Measurements from ENCODE around the gene POU6F1.
"Not testable (repeated sequence)": the region's sequence is repeated elsewhere in the genome, so short reads cannot be mapped to it uniquely, and the experiment has no call there.

Gene POU6F1

GRCh38 chr12:51225771-51226170 lies 7.9 kb upstream of the POU6F1 start:
- Histone ChIP-seq H3K4me1 (ENCODE audit: control insufficient read depth, insufficient read depth, low read length) (no peaks in the 10 kb centered on the region), H3K27me3 (ENCODE audit: control insufficient read depth, insufficient read depth, low read length) (no peaks in the 10 kb centered on the region), H3K9me3 (replicated peaks; ENCODE audit: low read length) (no peaks in the 10 kb centered on the region), H3K4me2 (ENCODE audit: low read length) (no peak overlapping the region), H3K36me3 (ENCODE audit: insufficient read depth, low read length) (no peaks in the 10 kb centered on the region), H3K9ac (ENCODE audit: low read depth, low read length) (no peak overlapping the region), H3K4me3 (ENCODE audit: low read length) (no peak overlapping the region)

GRCh38 chr12:51225234-51225633 lies 7.4 kb upstream of the POU6F1 start:
- Histone ChIP-seq H3K4me1 (ENCODE audit: control insufficient read depth, insufficient read depth, low read length) (no peaks in the 10 kb centered on the region), H3K9me3 (replicated peaks; ENCODE audit: low read length) (no peaks in the 10 kb centered on the region), H3K9ac (ENCODE audit: low read depth, low read length) (no peak overlapping the region), H3K36me3 (ENCODE audit: insufficient read depth, low read length) (no peaks in the 10 kb centered on the region), H3K4me3 (ENCODE audit: low read length) (no peak overlapping the region), H3K4me2 (ENCODE audit: low read length) (no peak overlapping the region), H3K27me3 (ENCODE audit: control insufficient read depth, insufficient read depth, low read length) (no peaks in the 10 kb centered on the region)

GRCh38 chr12:51224625-51225024 lies 6.8 kb upstream of the POU6F1 start:
- Histone ChIP-seq H3K4me1 (ENCODE audit: control insufficient read depth, insufficient read depth, low read length) (no peaks in the 10 kb centered on the region), H3K36me3 (ENCODE audit: insufficient read depth, low read length) (no peaks in the 10 kb centered on the region), H3K27me3 (ENCODE audit: control insufficient read depth, insufficient read depth, low read length) (no peaks in the 10 kb centered on the region), H3K4me2 (ENCODE audit: low read length) (no peak overlapping the region), H3K9me3 (replicated peaks; ENCODE audit: low read length) (no peaks in the 10 kb centered on the region), H3K4me3 (ENCODE audit: low read length) (no peak overlapping the region), H3K9ac (ENCODE audit: low read depth, low read length) (no peak overlapping the region)

DNA sequence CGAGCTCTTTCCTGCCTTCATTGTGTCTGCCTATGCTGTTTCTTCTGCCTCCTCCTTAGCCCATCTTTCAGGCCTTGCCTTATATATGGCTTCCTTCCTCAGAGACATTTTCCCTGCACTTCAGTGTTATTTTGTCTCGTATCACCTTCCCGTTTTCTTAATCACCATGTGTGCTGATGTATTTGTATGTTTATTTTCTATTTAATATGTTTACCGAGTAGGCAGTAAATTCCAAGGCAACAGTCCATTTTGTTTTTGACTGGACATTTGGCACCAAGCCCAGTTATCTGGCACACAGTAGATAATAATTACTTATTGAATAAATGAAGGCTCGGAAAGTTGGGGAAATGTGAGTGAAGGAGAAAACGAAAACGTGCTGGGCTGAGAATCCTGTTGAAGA lies 4.6 kb upstream of the POU6F1 start:
- no peaks in the 10 kb centered on the region for H3K9me3 ChIP-seq (replicated peaks; ENCODE audit: low read length)
- H3K4me2 ChIP-seq (ENCODE audit: low read length) = no peak overlapping the region
- peaks cover 7% of the 10 kb centered on the region for H3K4me1 ChIP-seq (ENCODE audit: control insufficient read depth, insufficient read depth, low read length)
- no peak overlapping the region for H3K4me3 ChIP-seq (ENCODE audit: low read length)
- H3K27me3 ChIP-seq (ENCODE audit: control insufficient read depth, insufficient read depth, low read length) = no peaks in the 10 kb centered on the region
- no peak overlapping the region for H3K9ac ChIP-seq (ENCODE audit: low read depth, low read length)
- H3K36me3 ChIP-seq (ENCODE audit: insufficient read depth, low read length) = no peaks in the 10 kb centered on the region

DNA sequence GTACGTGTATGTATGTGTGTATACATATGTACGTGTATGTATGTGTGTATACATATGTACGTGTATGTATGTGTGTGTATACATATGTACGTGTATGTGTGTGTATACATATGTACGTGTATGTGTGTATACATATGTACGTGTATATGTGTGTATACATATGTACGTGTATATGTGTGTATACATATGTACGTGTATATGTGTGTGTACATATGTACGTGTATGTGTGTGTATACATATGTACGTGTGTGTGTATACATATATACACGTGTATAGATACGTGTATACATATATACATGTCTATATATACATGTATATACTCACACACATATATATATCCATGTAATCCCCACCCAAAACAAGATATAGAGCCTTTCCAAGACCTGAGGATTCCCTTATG lies 2.0 kb upstream of the POU6F1 start:
- not testable (repeated sequence) for H3K9ac ChIP-seq (ENCODE audit: low read depth, low read length); H3K4me3 ChIP-seq (ENCODE audit: low read length); H3K27me3 ChIP-seq (ENCODE audit: control insufficient read depth, insufficient read depth, low read length); H3K9me3 ChIP-seq (replicated peaks; ENCODE audit: low read length); H3K36me3 ChIP-seq (ENCODE audit: insufficient read depth, low read length); H3K4me2 ChIP-seq (ENCODE audit: low read length)
- peaks cover 12% of the 10 kb centered on the region for H3K4me1 ChIP-seq (ENCODE audit: control insufficient read depth, insufficient read depth, low read length)

DNA sequence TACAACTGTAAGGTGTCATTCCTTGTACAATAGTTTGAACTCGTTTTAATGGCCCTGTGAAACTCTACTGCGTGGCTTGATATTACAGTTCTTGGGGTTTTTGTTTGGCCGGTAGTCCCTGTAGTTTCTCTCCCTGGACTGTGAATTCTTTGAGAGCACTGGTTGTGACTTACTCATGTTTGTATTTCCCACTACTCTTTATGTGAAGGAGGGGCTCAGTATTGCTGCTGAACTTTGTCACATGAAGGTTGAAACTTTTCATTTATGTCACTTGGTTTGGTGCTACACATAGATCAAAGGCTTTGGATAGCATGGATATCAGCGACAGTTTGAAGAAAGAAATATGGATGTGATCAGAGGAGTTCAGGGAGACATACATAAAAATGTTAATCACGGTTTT lies 1.5 kb upstream of the POU6F1 start:
- Histone ChIP-seq H3K4me2 (ENCODE audit: low read length) (peak overlapping the region; percentile 99), H3K4me3 (ENCODE audit: low read length) (no peak overlapping the region), H3K9me3 (replicated peaks; ENCODE audit: low read length) (no peaks in the 10 kb centered on the region), H3K27me3 (ENCODE audit: control insufficient read depth, insufficient read depth, low read length) (no peaks in the 10 kb centered on the region), H3K4me1 (ENCODE audit: control insufficient read depth, insufficient read depth, low read length) (peaks cover 12% of the 10 kb centered on the region), H3K9ac (ENCODE audit: low read depth, low read length) (no peak overlapping the region), H3K36me3 (ENCODE audit: insufficient read depth, low read length) (no peaks in the 10 kb centered on the region)

GRCh38 chr12:51218607-51219161 lies 822 bp upstream of the POU6F1 start:
- Histone ChIP-seq H3K4me1 (ENCODE audit: control insufficient read depth, insufficient read depth, low read length) (peaks cover 12% of the 10 kb centered on the region), H3K9ac (ENCODE audit: low read depth, low read length) (peak overlapping the region; percentile 89), H3K4me2 (ENCODE audit: low read length) (peak overlapping the region; percentile 99), H3K4me3 (ENCODE audit: low read length) (peak overlapping the region; percentile 87), H3K27me3 (ENCODE audit: control insufficient read depth, insufficient read depth, low read length) (no peaks in the 10 kb centered on the region), H3K9me3 (replicated peaks; ENCODE audit: low read length) (no peaks in the 10 kb centered on the region), H3K36me3 (ENCODE audit: insufficient read depth, low read length) (no peaks in the 10 kb centered on the region)

DNA sequence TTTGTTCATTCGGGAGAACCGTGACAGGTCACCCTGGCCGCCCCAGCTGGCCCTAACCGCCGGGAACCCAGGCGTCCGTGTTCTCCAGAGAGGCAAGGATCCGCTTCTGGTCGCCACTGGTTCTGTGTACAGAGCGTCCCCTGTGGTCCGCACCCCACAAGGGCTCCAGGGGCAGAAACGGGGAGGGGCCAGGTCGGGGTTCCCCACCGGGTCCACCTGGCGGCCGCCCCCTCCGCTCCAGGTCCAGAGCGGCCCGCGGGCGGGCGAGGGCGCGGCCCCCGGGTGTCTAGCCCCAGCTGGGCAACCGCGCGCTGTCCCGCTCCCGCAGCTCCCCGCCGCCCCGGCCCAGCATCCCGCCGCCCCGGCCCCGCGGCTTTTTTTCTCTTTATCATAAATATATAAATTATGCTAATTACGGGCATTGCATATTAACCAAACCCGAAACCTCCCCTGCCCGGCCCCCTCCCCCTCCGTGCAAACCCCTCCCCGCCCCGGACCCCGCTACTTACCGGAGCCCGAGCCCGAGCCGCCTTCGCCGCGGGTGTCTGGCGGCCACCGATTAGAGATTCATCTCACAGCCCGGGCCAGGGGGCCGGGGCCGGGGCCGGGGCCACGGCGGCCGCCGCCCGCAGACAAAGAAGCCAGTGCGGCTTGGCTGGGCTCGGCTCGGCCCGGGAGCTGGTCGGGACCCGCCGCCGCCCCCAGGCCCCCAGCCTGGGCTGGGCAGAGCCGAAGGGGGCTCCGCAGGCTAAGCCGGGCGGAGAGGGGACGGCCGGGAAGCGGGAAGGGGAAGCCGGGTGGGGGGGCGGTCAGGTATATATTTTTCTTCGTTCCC lies 512 bp downstream of the POU6F1 start:
- Histone ChIP-seq H3K36me3 (ENCODE audit: insufficient read depth, low read length) (no peaks in the 10 kb centered on the region), H3K4me2 (ENCODE audit: low read length) (peak overlapping the region; percentile 99), H3K4me3 (ENCODE audit: low read length) (peak overlapping the region; percentile 87), H3K9ac (ENCODE audit: low read depth, low read length) (peak overlapping the region; percentile 85), H3K4me1 (ENCODE audit: control insufficient read depth, insufficient read depth, low read length) (peaks cover 12% of the 10 kb centered on the region), H3K9me3 (replicated peaks; ENCODE audit: low read length) (no peaks in the 10 kb centered on the region), H3K27me3 (ENCODE audit: control insufficient read depth, insufficient read depth, low read length) (no peaks in the 10 kb centered on the region)

- H3K9me3 ChIP-seq (replicated peaks; ENCODE audit: low read length) = no peaks in the 10 kb centered on the region
- H3K27me3 ChIP-seq (ENCODE audit: control insufficient read depth, insufficient read depth, low read length) = no peaks in the 10 kb centered on the region
- no peaks in the 10 kb centered on the region for H3K36me3 ChIP-seq (ENCODE audit: insufficient read depth, low read length)
- peaks cover 12% of the 10 kb centered on the region for H3K4me1 ChIP-seq (ENCODE audit: control insufficient read depth, insufficient read depth, low read length)
- H3K9ac ChIP-seq (ENCODE audit: low read depth, low read length) = peak overlapping the region; percentile 83
- H3K4me2 ChIP-seq (ENCODE audit: low read length) = peak overlapping the region; percentile 96
- peak overlapping the region; percentile 87 for H3K4me3 ChIP-seq (ENCODE audit: low read length)
Observed at GRCh38 chr12:51216642-51217041, 1.2 kb downstream of the POU6F1 start.

DNA sequence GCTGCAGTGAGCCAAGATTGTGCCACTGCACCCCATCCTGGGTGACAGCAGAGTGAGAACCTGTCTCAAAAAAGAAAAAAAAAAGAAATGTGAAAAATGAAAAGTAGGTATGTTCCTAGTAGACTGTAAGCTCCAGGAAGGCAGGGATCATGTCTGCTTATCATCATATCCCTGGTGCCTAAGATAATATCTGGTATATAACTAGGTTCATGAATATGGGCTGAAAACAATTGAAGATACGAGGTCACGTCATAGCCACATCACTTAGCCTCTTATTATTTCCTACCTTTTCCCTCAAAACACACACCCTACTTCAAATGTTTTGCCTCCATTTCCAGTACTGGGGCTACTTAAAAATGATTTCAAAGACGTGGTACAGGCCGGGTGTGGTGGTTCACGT lies 3.0 kb downstream of the POU6F1 start:
- H3K9ac ChIP-seq (ENCODE audit: low read depth, low read length) = no peak overlapping the region
- H3K9me3 ChIP-seq (replicated peaks; ENCODE audit: low read length) = no peaks in the 10 kb centered on the region
- no peak overlapping the region for H3K4me3 ChIP-seq (ENCODE audit: low read length)
- no peak overlapping the region for H3K4me2 ChIP-seq (ENCODE audit: low read length)
- H3K27me3 ChIP-seq (ENCODE audit: control insufficient read depth, insufficient read depth, low read length) = no peaks in the 10 kb centered on the region
- peaks cover 12% of the 10 kb centered on the region for H3K4me1 ChIP-seq (ENCODE audit: control insufficient read depth, insufficient read depth, low read length)
- peaks cover 3% of the 10 kb centered on the region for H3K36me3 ChIP-seq (ENCODE audit: insufficient read depth, low read length)

DNA sequence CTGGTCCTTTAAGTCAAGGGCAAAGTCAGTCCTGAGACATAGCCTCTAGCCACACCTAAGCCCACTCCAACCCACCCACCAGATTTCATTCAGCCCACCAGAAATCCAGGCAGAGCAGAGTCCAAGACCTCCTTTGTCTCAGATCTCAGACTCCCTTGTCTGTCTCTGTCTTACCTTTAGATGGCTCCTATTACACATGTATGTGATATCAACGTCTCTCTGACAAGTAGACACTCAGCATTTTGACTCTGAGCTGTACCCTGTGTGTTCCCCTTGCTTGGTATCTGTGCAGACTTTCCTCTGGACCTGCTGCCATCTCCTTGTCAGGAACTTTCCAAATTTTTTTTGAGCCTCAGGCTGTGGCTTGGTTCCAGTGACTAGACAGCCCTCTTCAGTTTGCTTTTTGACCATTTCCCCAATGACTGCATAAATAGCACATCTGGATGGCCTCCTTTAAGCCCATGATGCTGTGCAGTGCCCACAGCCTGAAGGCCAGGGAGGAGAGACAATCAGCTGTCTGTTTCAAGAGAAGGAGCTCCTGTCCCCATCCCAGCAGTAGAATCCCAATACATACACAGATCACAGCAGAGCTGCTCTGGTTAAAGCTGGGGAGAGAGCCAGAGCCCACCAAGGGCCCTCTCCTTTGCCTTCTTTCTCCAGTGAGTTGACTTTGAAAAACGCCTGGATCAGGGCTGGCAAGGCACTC lies 7.0 kb downstream of the POU6F1 start:
- Histone ChIP-seq H3K4me2 (ENCODE audit: low read length) (no peak overlapping the region), H3K9ac (ENCODE audit: low read depth, low read length) (no peak overlapping the region), H3K27me3 (ENCODE audit: control insufficient read depth, insufficient read depth, low read length) (no peaks in the 10 kb centered on the region), H3K9me3 (replicated peaks; ENCODE audit: low read length) (no peaks in the 10 kb centered on the region), H3K4me1 (ENCODE audit: control insufficient read depth, insufficient read depth, low read length) (no peaks in the 10 kb centered on the region), H3K36me3 (ENCODE audit: insufficient read depth, low read length) (peaks cover 3% of the 10 kb centered on the region), H3K4me3 (ENCODE audit: low read length) (no peak overlapping the region)
